Stimulated activated CD8-positive, alpha-beta memory T cell treated with anti-CD3 and anti-CD28 coated beads, Interleukin-15, amount 100 ng/mL, for 4 hours (primary cell): ENCODE data around the gene PLCH1.

Experiments used
- DNase-seq, 2 donors: peaks; one replicate each; pipeline ENCODE4 v3.0.0-alpha.2; 2020; ENCODE audit warnings: low read depth in 2 of 2

The PLCH1 gene

DNA sequence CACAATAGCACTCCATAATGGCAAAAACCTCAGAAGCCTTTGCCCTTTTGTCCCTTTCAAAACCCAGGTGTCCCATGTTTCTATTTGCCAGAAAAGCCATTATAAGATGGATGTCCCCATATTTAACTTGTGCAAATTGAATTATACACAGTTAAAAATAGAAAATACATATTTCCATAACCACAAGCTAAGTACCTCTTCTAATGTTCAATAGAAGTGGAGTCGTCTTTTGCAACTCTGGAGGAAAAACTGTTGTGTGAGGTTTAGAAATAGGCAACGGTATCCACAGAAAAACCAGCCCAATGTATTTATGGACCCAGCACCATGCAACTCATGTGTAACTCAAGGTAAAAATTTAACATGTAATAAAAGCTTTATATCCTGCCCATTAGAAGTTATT is 367.8 kb downstream of the PLCH1 start:
- no peak for DNase-seq

DNA sequence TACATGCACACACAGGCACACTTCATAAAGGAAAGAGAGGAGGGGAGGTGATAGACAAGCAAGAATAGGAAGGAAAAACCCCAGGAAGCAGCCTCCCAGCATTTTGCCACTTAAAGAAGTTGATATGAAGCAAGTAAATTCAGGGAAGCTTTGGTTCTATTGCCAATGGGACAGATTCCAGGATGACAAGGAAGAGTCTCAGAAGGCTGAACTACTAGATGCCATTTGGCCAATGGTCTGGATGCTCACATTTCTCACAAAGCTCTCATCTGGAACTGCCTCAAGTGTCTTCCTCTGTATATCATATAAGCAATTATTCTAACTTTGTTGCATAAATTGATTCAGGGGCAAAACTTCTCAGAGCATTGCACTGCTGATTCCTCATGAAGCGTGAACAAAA is 372.6 kb downstream of the PLCH1 start:
- no peak for DNase-seq

DNA sequence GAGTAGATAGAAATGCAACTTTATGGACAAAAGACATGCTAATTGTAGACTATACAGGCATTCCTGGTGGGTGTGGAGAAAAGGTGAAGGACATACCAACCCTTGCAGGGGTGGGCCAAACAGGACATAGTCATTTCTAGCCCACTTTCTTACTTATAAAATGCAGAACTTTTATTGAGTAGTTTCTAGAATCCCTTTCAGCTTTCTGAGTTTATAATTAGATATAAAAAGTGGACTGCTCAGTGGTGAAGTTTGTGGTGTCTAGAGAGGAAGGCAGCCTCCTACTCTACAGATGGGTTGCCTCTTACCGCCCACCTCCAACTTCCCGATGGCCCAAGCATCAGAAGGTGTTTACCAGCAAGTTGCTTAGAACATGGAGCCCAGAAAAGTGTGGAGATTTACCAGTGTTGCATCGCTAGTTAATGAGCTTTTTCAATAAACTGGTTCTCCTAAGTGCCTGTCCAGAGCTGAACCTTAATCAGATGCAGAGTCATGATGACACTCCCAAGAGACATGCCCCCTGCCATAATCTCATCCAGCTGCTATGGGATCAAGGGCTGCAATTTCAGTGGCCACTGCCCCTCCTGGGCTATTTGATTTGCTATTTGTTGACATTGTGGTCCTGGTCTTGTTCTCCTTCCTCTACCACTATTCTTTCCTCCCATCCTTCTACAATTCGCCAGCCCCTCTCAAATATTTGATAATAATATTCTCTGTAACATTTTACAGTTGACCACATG is 373.9 kb downstream of the PLCH1 start:
- no peak for DNase-seq

DNA sequence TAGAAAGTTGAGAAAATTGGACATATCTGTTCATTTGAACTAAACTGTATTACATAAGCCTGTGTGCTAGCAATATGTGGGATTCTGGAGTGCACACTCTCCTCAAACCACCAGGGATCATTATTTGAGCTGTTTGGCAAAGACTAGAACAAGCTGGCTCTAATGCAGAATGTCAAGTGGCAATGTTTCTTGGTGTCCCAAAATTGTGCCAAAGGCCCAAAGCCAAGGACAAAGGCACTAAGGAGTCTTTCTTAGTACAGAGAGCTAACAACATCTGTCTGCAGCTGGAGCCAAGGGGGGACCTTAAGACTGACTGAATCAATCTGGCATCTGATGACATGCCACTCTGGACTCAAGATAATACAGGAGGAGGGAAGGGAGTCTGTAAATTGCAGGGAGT is 374.7 kb downstream of the PLCH1 start:
- DNase-seq, result no peak

DNA sequence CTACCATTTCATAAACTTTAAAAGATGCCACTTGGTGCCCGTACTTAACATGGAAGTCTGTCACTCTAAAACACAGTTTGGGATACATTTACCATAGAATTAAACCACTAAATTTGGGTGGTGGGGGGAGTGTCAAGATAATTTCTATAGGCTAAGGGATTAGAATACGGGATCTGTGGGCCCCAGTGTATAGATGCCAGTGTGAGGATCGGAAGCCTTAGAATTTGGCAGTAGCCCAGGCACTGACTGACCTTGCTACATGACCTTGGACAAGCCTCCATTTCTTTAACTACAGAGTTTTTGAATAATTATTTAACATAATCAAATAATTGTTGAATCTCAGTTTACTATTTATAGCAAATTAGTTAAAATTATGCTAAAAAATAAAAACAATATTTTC is 375.1 kb downstream of the PLCH1 start:
- no peak for DNase-seq

DNA sequence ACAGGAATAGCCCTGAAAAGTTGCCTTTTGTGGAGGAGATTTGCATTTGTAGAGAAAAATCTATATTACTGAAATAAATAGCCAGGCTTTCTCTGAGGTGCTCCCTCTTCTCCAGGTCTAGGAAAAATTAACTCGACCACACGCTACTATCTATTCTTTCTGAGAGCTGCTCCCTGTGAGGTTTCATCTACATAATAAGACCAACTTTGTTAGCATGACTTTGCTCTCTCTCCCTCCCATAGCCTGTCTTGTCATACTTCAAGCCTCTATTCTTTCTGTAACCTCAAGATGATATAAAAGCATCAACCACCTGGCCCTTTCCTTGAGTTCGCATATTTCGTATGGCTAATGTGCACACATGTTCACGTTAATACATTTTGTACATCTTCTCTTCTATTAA is 375.6 kb downstream of the PLCH1 start:
- DNase-seq, result no peak

DNA sequence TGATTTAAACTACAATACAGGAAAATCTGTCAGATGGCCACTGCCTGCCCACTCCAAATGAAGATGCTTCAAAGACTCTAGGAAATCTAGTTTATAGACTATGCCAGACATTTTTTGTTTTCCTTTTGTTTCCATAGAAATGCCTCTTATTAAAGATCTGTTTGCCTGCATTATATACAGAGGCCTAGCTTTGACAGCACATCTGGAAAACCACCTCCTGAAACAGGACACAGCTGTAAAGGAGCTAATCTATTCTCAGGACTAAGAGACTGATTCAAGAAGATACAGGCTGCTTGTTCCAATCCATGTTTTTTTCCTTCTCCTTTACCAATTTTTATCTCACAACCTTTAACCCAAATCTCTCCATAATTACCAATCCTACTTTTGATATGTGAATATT is 376.1 kb downstream of the PLCH1 start:
- no peak for DNase-seq

DNA sequence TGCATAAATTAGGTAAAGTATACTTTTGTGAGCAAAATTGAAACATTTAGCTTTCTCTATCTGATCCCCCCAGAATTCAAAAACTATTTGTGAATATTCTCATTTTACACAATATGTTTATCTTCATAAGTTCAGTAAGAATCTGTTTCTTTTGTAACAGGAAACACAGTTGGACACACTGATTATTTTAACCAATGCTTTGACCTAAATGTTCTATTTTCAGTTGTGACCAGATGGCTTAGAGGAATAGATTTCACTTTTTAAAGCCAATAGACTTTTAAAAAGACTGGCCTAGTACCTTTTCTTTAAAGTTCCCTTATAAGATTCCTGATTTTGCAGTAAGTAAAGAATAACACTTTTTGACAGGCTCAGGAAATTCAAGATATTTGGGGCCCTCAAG is 377.4 kb downstream of the PLCH1 start:
- no peak for DNase-seq

DNA sequence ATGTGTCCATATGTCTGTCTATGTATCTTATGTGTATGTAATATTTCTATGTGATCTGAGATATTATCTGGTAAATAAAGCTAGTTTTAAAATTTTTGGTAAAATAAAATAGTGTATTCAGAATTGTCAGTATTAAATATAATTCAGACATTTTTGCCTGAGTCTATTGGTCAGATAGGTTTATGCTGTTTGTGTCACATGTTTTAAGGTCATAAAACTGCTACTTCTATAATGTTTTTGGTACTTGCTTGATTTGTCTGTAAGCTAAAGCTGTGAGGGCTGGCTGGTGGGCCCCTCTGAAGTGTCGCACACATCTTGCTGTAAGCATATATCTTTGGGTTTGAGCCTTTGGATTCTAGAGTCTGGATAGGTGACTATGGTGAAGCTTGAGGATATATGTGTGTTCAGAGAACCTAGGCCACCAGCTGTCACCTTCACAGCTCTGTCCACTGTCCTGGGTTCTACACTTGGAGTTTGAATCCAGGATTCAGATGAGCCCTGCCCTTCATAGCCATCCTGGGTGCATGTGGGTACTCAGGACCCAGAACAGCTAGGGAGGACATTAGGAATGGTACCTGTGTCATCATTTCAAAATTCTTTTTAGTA is 379.6 kb downstream of the PLCH1 start:
- no peak for DNase-seq

DNA sequence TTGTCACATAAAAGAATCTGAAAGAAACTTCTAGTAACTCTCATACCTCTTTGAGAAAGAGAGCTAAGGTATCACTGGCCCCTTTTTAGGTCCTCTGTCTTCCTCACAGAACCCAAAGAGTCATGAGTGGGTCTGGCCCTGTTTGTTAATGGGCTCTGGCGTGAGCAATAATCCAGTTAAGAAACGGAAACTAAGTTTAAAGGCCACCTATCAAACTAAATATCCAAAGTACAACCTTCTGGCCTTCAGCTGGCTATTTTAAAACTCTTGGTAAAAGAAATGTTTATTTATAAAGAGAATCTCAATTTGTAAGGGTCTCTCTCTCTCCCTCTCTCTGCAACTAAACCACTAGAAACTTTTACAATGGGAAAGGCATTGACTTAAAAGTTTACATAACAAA is 380.4 kb downstream of the PLCH1 start:
- no peak for DNase-seq

DNA sequence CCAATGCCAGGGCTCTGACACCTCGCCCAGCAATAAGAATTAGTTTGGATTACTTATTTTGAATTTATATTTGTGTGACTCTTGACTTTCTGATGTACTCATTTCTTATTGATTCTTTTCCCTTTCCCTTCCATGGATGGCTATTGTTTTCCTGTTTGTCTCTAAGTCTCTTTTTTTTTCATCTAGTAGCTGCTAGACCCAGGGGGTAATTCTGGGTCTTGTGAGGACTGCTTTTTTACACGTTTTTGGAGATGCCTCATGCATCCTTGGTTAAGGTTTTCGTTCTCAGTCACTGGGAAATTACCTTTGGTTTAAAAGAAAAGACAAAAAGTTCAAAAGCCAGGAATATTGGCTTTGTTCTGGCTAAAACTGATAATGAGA is 381.2 kb downstream of the PLCH1 start:
- DNase-seq, result no peak

DNA sequence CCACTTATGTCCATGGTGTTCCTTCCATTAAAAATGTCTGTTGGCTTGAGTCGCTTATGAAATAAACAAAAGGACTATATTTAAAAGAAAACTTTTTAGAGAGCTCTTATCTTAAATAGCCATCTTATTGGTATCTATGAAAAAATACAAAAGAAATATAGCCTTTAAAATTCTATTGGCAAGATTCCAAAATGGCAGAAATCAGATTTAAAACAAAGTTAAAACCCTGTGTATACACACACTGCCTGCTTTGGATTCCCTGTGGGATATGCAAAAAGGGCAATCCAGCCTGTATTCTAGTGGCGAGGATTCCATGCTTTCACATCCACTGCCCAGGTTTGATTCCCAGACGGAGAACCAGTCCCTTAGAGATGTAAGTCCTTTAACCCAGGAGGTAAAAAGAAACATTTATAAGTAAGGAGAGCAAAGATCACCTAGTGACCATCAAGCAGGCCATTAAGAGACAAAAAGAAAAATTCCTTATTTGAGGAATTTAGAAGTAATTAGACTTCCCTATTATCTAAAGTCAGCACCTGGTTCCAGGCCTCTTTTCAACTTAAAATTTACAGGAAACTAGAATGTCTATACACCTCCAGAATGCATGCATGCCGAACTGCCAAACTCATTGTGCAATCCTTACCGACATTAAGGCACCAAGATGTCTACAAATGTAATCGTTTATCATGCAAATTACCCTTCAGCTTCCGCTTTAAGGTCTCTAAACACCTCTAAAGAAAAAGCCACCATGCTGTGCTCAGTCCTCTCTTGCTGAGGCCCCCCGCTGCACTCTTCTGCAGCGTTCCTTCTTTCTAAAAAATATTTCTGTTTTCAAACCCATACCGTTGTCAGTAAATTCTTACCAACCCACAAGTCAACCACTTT is 381.8 kb downstream of the PLCH1 start:
- DNase-seq, result no peak

DNA sequence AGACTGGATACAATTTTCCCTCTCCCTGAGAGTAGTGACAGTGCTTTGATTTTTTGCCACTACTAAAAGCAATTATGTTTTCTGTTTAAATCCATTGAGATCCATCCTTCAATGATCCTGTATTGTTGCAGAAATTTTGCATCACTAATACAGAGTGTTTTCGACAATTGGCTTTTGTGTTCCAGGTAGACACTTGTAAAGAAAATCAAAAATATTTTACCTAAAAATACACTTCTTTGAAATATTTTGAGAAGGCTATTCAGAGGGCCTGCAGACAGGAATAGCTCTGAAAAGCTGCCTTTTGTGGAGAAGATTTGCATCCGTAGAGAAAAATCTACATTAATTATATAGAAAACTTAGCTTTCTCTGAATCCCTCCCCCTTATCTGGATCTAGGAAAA is 384.6 kb downstream of the PLCH1 start:
- DNase-seq, result no peak

DNA sequence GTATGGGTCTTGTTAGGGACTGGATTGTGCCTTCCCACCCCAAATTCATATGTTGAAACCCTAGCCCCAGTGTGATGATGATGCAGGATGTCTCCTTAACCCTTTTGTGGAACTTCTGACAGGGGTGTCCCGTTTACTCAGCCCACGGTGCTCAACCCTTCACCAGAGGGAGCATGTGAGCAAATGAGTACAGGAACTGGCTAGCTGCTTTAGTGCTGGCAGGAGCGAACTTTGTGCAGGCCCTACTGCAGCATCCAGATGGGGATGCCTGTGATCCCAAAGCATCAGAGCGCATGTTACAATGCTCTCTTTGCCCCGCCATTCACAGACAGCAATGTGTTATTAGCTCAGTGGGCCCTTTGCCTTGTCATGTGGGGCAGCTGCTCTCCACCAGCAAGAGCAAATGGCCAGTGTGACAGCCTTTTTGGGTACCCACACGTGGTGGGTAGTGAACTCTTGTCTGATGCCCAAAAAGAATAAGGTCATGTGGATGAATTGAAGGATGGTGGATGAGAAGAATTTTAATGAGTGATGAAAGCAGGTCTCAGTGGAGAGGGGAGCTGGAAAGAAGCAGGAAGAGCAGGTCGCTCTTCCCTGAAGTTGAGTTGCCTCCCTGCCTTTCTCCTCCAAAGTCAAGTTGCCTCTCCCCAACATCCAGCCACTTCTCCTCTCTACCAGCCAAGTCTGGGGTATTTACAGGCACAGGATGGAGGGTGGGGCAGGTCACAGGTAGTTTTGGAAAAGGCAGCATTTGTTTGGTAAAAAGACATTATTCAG is 388.1 kb downstream of the PLCH1 start:
- no peak for DNase-seq

DNA sequence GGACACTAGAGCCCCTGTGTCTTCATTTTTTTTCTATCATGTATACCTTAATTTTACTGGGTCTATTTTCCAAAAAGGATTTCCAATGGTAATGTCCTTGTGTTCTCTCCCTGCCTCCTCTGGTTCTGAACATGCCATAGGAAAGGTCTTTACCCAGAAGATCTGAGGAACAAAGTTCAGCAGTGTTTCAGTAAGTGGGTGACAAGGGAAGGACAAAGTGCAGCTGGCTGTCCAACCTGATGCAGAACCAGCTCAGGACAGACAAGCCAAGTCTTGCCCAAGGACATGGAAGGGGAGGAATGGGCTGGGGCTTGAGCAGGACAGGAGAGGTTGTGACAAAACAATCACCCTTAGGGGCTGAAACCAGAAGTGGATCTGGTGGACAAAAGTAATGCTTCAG is 390.2 kb downstream of the PLCH1 start:
- no peak for DNase-seq

DNA sequence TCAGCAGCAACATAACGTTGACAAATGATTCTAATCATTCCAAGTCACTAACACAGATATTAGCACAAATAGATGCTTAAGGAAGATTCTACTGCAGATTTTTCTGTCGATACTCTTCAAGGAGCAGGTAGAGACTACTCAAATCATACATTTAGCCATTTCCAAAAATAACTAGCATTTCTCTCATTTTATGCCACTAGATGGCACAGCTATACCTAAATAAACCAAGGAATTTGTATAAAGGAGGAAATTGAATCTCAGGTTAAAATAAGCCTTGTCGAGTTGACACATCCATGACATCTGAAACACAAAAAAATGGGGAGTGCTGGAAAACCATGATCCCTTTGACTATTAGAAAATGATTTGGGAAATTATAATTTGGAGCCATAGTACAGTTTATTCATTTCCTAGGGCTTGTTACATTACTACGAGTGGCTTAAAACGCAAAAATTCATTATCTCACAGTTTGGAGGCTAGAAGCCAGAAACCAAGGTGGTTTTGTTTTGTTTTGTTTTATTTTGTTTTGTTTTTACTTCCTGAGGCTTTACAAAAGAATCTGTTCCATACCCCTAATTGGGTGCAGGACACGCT is 391.9 kb downstream of the PLCH1 start:
- no peak for DNase-seq

DNA sequence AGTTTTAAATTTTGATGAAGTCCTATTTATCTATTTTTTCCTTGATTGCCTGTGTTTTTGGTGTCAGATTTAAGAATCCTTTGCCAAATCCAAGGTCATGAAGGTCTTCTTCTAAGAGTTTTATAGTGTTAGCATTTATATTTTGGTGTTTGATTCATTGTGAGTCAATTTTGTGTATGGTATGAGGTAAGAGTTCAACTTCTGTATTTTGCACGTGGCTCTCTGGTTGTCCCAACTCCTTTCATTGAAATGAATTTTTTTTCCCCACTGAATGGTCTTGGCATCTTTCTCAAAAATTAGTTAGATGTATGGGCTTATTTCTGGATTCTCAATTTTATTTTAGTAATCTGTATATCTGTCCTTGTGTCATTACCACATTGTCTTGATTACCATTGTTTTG is 394.3 kb downstream of the PLCH1 start:
- no peak for DNase-seq

DNA sequence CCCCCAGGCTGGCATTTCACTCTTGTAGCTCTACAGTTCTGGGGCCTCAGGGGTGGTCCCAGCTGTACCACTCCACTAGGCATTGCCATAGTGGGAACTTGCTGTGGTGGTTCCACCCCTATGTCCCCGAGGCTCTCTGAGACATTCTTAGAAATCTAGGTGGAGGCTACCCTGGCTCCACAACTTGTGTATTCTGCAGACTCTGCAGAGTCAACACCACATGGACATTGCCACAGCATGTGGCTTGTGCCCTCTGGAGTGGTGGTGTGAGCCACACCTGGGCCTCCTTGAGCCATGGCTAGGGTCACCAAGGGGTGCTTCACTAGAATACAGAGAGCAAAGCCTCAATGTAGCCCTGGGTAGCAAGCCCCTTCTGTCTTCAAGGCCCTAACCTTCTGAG is 397.0 kb downstream of the PLCH1 start:
- no peak for DNase-seq

DNA sequence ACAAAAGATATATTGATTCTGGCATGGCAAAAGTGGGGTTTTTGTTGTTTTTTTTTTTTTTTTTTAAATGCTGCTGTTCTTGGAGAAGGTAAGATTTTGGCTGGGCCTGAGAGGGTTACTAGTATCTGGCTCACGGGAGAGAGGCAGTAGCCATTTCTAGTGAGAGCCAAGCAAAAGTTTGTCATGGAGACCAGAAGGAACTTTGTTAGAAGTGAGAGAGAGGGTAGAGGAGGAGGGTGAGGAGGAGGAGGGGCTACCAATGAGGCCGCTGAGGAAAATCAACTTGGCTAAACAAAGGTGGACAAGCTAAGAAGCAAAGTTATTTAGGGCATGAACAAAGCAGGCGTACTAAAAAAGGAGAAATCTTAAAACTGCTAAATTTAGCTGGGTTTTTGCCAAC is 402.5 kb downstream of the PLCH1 start:
- no peak for DNase-seq

DNA sequence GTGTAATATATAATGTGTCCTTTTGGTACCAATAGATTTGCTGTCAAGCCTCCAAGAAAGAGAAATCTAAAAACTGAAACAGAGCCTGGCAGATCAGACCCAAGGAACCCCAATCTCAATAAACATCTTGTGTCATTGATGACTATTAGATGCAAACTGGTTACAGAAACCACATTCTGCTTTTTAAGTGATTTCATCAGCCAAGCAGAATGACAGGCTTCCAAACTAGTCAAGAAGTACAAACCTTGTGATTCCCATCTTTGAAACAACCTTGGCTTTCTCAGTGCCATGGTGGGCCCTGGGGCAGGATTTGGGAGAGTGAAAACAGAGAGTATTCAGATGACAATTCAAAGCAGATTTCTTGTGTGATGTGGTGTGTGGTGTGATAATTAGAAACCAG is 405.8 kb downstream of the PLCH1 start:
- no peak for DNase-seq

DNA sequence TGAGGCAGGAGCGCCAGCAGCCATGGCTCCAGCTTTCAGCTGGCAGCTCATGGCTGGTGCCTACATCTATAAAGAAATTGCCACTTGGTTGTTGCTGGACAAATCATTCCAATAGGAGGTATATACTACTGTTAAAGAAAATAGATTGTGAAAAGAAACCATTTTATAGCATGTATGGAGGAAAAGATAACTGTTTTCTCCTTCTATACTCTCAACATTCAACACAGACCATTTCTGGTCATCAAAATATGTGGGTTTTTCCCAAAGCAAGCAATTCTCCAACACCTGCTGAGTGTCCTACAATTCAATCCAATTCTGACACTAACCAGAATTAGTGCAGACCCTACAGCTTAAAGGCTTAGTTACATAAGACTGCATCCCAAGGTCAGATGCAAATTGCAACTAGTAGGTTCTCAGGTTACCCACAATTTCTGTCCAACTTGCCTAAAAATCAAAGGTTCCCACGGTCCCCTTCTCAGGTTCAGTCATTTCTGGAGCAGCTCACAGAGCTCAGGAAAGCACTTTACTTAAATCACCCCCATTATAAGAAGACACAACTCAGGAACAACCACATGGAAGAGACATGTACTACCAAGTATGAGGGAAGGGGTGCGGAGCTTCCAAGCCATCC is 409.0 kb downstream of the PLCH1 start:
- no peak for DNase-seq
